IMR-90 (cell line): ENCODE data around the gene MAGEC3. TPM values are rescaled to one million over a fixed set of nuclear protein-coding genes. Genes with fewer than 3 reads are reported as not detected.

ENCODE experiments used
- ATAC-seq: fragments of 200-7000 bp; cut with Tn5 transposase; 2 replicates; pipeline ENCODE4 v1.9.1; 2020; ENCODE audit warnings: low read depth, mild to moderate bottlenecking, moderate library complexity
- BruUV-seq: library from RNA; stranded (reverse); fragments of 400-500 nt; replicated peaks from 2 replicates; lab custom pipeline; 2021; lab: Mats Ljungman, UMichigan
- CTCF ChIA-PET: fragments of 300-600 bp; formaldehyde crosslinking; extraction: SDS; loops from one replicate; lab custom pipeline; 2021; ENCODE audit warnings: antibody characterized with exemption; lab: Yijun Ruan, JAX
- POLR2A ChIA-PET: fragments of 300-600 bp; sonication (Branson Sonifier 250); formaldehyde crosslinking; loops from one replicate; lab custom pipeline; 2022; ENCODE audit warnings: antibody characterized with exemption; ENCODE audit not compliant: unreplicated experiment; lab: Charles Lee
- DNase-seq: peaks from one replicate; pipeline ENCODE4 v3.0.0; 2013
- H2AFZ ChIP-seq: replicated peaks from 2 replicates; pipeline ENCODE3; 2013; ENCODE audit warnings: low read length, mild to moderate bottlenecking; ENCODE audit not compliant: poor library complexity
- H2AK5ac ChIP-seq: 2 replicates; pipeline ENCODE4 v1.6.1; 2013; ENCODE audit warnings: low read depth, low read length, inconsistent platforms
- H2AK9ac ChIP-seq: replicated peaks from 2 replicates; pipeline ENCODE3; 2013; ENCODE audit warnings: mild to moderate bottlenecking, low read depth, low read length, moderate library complexity; ENCODE audit not compliant: poor library complexity
- H2BK120ac ChIP-seq: 2 replicates; pipeline ENCODE4 v1.6.1; 2013; ENCODE audit warnings: low read depth, low read length, inconsistent platforms
- H2BK15ac ChIP-seq: 3 replicates; pipeline ENCODE4 v1.6.1; 2013; ENCODE audit warnings: low read depth, low read length, inconsistent platforms
- H2BK20ac ChIP-seq: 2 replicates; pipeline ENCODE4 v1.6.1; 2013; ENCODE audit warnings: low read depth, mild to moderate bottlenecking, inconsistent platforms, low read length, moderate library complexity
- H2BK5ac ChIP-seq: 2 replicates; pipeline ENCODE4 v1.6.1; 2013; ENCODE audit warnings: mild to moderate bottlenecking, low read depth, low read length, inconsistent platforms; ENCODE audit not compliant: poor library complexity, severe bottlenecking
- H3K14ac ChIP-seq: replicated peaks from 2 replicates; pipeline ENCODE4 v1.6.1; 2013; ENCODE audit warnings: low read depth, low read length, inconsistent platforms
- H3K18ac ChIP-seq: 2 replicates; pipeline ENCODE4 v1.6.1; 2013; ENCODE audit warnings: low read depth, low read length, control low read depth
- H3K23ac ChIP-seq: 2 replicates; pipeline ENCODE4 v1.6.1; 2013; ENCODE audit warnings: low read depth, low read length, inconsistent platforms
- H3K27ac ChIP-seq: 2 replicates; pipeline ENCODE4 v1.5.1; 2013; ENCODE audit warnings: mild to moderate bottlenecking, control low read depth, low read length; ENCODE audit not compliant: insufficient read depth
- H3K27me3 ChIP-seq: 2 replicates; pipeline ENCODE4 v1.6.1; 2013; ENCODE audit warnings: low read length; ENCODE audit not compliant: control insufficient read depth, insufficient read depth
- H3K36me3 ChIP-seq: 2 replicates; pipeline ENCODE4 v1.6.1; 2013; ENCODE audit warnings: low read length, mixed read lengths; ENCODE audit not compliant: control insufficient read depth, insufficient read depth
- H3K4ac ChIP-seq: 2 replicates; pipeline ENCODE4 v1.6.1; 2013; ENCODE audit warnings: low read depth, low read length, inconsistent platforms
- H3K4me1 ChIP-seq: 2 replicates; pipeline ENCODE4 v1.6.1; 2013; ENCODE audit warnings: low read length, mixed read lengths; ENCODE audit not compliant: control insufficient read depth, insufficient read depth
- H3K4me2 ChIP-seq: 2 replicates; pipeline ENCODE4 v1.6.1; 2013; ENCODE audit warnings: low read depth, mild to moderate bottlenecking, control low read depth, low read length, moderate library complexity
- H3K4me3 ChIP-seq: 2 replicates; pipeline ENCODE4 v1.5.1; 2013; ENCODE audit warnings: low read depth, mild to moderate bottlenecking, control low read depth, low read length, moderate library complexity; ENCODE audit not compliant: insufficient read depth
- H3K56ac ChIP-seq: 2 replicates; pipeline ENCODE4 v1.6.1; 2013; ENCODE audit warnings: low read length, inconsistent platforms; ENCODE audit not compliant: insufficient read depth; ENCODE audit errors: extremely low read depth
- H3K79me1 ChIP-seq, 2 experiments: 2 replicates each; pipeline ENCODE4 v1.6.1; 2013; ENCODE audit warnings: low read length in 2 of 2, inconsistent platforms in 1 of 2, low read depth in 1 of 2
- H3K9ac ChIP-seq: 2 replicates; pipeline ENCODE4 v1.6.1; 2013; ENCODE audit warnings: low read depth, low read length, control low read depth
- H3K9me1 ChIP-seq: 2 replicates; pipeline ENCODE4 v1.6.1; 2013; ENCODE audit warnings: low read length, inconsistent platforms; ENCODE audit not compliant: insufficient read depth
- H3K9me3 ChIP-seq: 2 replicates; pipeline ENCODE4 v1.6.1; 2013; ENCODE audit warnings: low read length; ENCODE audit not compliant: control insufficient read depth, insufficient read depth
- H4K20me1 ChIP-seq: 2 replicates; pipeline ENCODE4 v1.6.1; 2013; ENCODE audit warnings: low read length, inconsistent platforms; ENCODE audit not compliant: insufficient read depth
- H4K5ac ChIP-seq: 2 replicates; pipeline ENCODE4 v1.6.1; 2013; ENCODE audit warnings: mild to moderate bottlenecking, low read depth, low read length, control low read depth
- H4K8ac ChIP-seq, 2 experiments: 2 replicates each; pipeline ENCODE4 v1.6.1; 2013; ENCODE audit warnings: low read depth in 2 of 2, low read length in 2 of 2, control low read depth in 1 of 2, inconsistent platforms in 1 of 2
- H4K91ac ChIP-seq: 2 replicates; pipeline ENCODE4 v1.6.1; 2013; ENCODE audit warnings: low read depth, low read length, inconsistent platforms; ENCODE audit not compliant: insufficient read depth
- BHLHE40 ChIP-seq: fragments of 150-350 bp; IDR thresholded peaks from 2 replicates; pipeline ENCODE4 v1.6.1; 2016; ENCODE audit warnings: mild to moderate bottlenecking, low read depth, low read length
- CHD1 ChIP-seq: IDR thresholded peaks from 2 replicates; pipeline ENCODE4 v1.6.1; 2012; ENCODE audit warnings: low read depth, low read length, improper control_type of control experiment
- FOS ChIP-seq: fragments of 150-350 bp; IDR thresholded peaks from 2 replicates; pipeline ENCODE4 v1.6.1; 2016; ENCODE audit warnings: low read depth, low read length
- NFE2L2 ChIP-seq: fragments of 150-350 bp; IDR thresholded peaks from 2 replicates; pipeline ENCODE4 v1.6.1; 2016; ENCODE audit warnings: low read depth, mild to moderate bottlenecking, low read length
- POLR2A ChIP-seq: IDR thresholded peaks from 2 replicates; pipeline ENCODE4 v1.6.1; 2012; ENCODE audit warnings: mild to moderate bottlenecking, low read depth, low read length
- RAD21 ChIP-seq: IDR thresholded peaks from 2 replicates; pipeline ENCODE4 v1.6.1; 2012; ENCODE audit warnings: low read length, improper control_type of control experiment
- WGBS, 2 experiments: methylation state at CpG; one replicate each; pipeline versions ENCODE4 v1.1.5 to v1.1.7; 2013; ENCODE audit warnings: missing lambda C conversion rate in 2 of 2; ENCODE audit not compliant: insufficient read length in 1 of 2; ENCODE audit errors: extremely low coverage in 2 of 2; 5-methylcytosine and 5-hydroxymethylcytosine counted together
- dilution Hi-C: fragments of 300-500 bp; cut with HindIII; formaldehyde crosslinking; loops from one replicate; pipeline ENCODE4 v1.14.3; 2018; ENCODE audit warnings: low sequenced_read_pairs; ENCODE audit not compliant: unreplicated experiment
- in situ Hi-C: fragments of 300-500 bp; cut with MboI; formaldehyde crosslinking; loops from 3 replicates; pipeline ENCODE4 v1.14.3; 2019; ENCODE audit warnings: low sequenced_read_pairs, inconsistent platforms, mixed read lengths
- intact Hi-C: fragments of 100-400 bp; cut with micrococcal nuclease; formaldehyde crosslinking; loops from 2 replicates; pipeline ENCODE4 v1.10.0; 2022
- polyA plus RNA-seq, 3 experiments: library from polyadenylated mRNA; depleted of rRNA; stranded (reverse); fragments of >200 nt; gene quantifications; 2 replicates each; pipeline ENCODE4 v1.2.3, GENCODE V29; 2012; ENCODE audit warnings: low replicate concordance in 1 of 3
- total RNA-seq: library from RNA; depleted of rRNA; stranded (reverse); fragments of >200 nt; gene quantifications from 2 replicates; pipeline ENCODE4 v1.2.3, GENCODE V29; 2012

The MAGEC3 gene
- total and polyA plus RNA-seq, 2 of the 4 experiments (the other 2 are of a cell fraction): not detected

GRCh38 chrX:141924293-141924692, 86.2 kb downstream of the MAGEC3 start:
- Histone ChIP-seq H2AK5ac (no peak overlapping the region), H4K91ac (no peak overlapping the region), H4K5ac (no peak overlapping the region), H3K4me1 (no peaks in the 10 kb centered on the region), H2AFZ (no peak overlapping the region), H4K8ac (no peak overlapping the region), H3K18ac (no peak overlapping the region), H3K27me3 (no peaks in the 10 kb centered on the region), H3K9me1 (no peaks in the 10 kb centered on the region), H3K56ac (no peak overlapping the region), H2AK9ac (no peak overlapping the region), H2BK5ac (no peak overlapping the region), H3K4ac (no peak overlapping the region), H3K23ac (no peak overlapping the region), H2BK120ac (no peak overlapping the region), H3K14ac (no peak overlapping the region), H3K36me3 (no peaks in the 10 kb centered on the region), H2BK20ac (no peak overlapping the region), H3K9me3 (no peaks in the 10 kb centered on the region), H3K79me1 (no peaks in the 10 kb centered on the region), H3K27ac (no peak overlapping the region), H3K9ac (no peak overlapping the region), H3K4me2 (no peak overlapping the region), H4K20me1 (no peaks in the 10 kb centered on the region), H3K4me3 (no peak overlapping the region), H2BK15ac (no peak overlapping the region)
- BruUV-seq: no TSS peak
- dilution Hi-C loops: no loop called here
- no CpG with 5 or more reads among the region's 2 CpGs for WGBS, 2 experiments
- ChIA-PET POLR2A (no interaction called here), CTCF (no interaction called here)
- TF ChIP-seq CHD1: no peak
- no peak for TF ChIP-seq RAD21
- TF ChIP-seq BHLHE40: no peak
- no peak for TF ChIP-seq FOS
- no peak for TF ChIP-seq NFE2L2
- no peak for TF ChIP-seq POLR2A
- in situ Hi-C loops: no loop called here
- intact Hi-C loops: no loop called here
- no peak; the same call in 1 of the 2 replicates for ATAC-seq
- peak; percentile 3 for DNase-seq
